Gastrocnemius medialis (tissue), 4 donors: ENCODE results near the gene DHCR24.

Experiments
- POLR2A ChIP-seq, 2 donors: fragments of 450-650 bp; IDR thresholded peaks; one replicate each; pipeline ENCODE4 v1.6.1; 2017; ENCODE audit warnings: antibody characterized with exemption in 2 of 2, mild to moderate bottlenecking in 2 of 2, moderate library complexity in 2 of 2
- TF ChIP-seq, protein P1 (sequence below), 5 experiments: fragments of 450-650 bp in 3 of 5; fragments of 200-600 bp in 2 of 5; sonication (generic) in 2 of 5; IDR thresholded peaks in 4 of 5; conservative IDR thresholded peaks in 1 of 5; 1 replicate in 4 of 5; 2 replicates in 1 of 5; pipeline ENCODE4 v1.5.1; 2016 to 2019; ENCODE audit warnings: antibody characterized with exemption in 5 of 5, mild to moderate bottlenecking in 3 of 5, moderate library complexity in 3 of 5

DNA sequence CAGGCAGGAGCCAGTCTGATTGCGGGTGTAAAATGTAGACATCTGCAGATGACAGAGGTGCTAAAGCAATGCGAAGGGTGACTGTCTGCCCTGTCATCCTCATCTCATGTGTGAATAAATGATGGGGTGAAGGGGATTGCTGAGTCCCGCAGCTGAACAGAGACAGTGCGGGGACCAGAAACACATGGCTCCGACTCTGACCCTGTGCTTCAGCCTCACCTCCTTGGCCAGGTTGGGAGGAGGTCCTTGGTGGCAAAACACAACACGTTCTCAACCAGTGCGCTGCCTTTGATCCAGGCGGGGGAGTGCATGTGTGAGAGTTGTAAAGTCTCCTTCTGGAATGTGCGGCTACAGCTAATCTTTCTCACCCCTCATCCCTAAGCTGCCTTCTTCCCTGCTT is 53.9 kb downstream of the DHCR24 start:
- TF ChIP-seq, protein P1, sequence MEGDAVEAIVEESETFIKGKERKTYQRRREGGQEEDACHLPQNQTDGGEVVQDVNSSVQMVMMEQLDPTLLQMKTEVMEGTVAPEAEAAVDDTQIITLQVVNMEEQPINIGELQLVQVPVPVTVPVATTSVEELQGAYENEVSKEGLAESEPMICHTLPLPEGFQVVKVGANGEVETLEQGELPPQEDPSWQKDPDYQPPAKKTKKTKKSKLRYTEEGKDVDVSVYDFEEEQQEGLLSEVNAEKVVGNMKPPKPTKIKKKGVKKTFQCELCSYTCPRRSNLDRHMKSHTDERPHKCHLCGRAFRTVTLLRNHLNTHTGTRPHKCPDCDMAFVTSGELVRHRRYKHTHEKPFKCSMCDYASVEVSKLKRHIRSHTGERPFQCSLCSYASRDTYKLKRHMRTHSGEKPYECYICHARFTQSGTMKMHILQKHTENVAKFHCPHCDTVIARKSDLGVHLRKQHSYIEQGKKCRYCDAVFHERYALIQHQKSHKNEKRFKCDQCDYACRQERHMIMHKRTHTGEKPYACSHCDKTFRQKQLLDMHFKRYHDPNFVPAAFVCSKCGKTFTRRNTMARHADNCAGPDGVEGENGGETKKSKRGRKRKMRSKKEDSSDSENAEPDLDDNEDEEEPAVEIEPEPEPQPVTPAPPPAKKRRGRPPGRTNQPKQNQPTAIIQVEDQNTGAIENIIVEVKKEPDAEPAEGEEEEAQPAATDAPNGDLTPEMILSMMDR (IDR thresholded peaks at IDR 0.05 in 4 of 5, conservative IDR thresholded peaks at IDR 0.05 in 1 of 5), result no peak
- TF ChIP-seq POLR2A (IDR thresholded peaks at IDR 0.05), result no peak
